ENCODE data around the gene PRRX2. TPM values are rescaled to one million over a fixed set of nuclear protein-coding genes. Genes with fewer than 3 reads are reported as not detected.

PRRX2 gene
- polyA plus RNA-seq, 3 donors: 0.86 to 1.5 (median 1.3) TPM

- no peak for DNase-seq
Measured at GRCh38 chr9:129676975-129677374, 11.5 kb downstream of the PRRX2 start.

GRCh38 chr9:129677456-129677855 is 12.0 kb downstream of the PRRX2 start:
- no peak for DNase-seq

- no peak for DNase-seq
Measured at GRCh38 chr9:129678844-129679243, 13.4 kb downstream of the PRRX2 start.

- no peak for DNase-seq
Measured at GRCh38 chr9:129679537-129679936, 14.1 kb downstream of the PRRX2 start.

- DNase-seq: no peak
Measured at GRCh38 chr9:129681924-129682323, 16.5 kb downstream of the PRRX2 start.

GRCh38 chr9:129682381-129682780 is 16.9 kb downstream of the PRRX2 start:
- DNase-seq: no peak

GRCh38 chr9:129685220-129685932 is 19.9 kb downstream of the PRRX2 start:
- DNase-seq: no peak

- DNase-seq: no peak
Measured at GRCh38 chr9:129685933-129686259, 20.4 kb downstream of the PRRX2 start.

- DNase-seq: no peak
Measured at GRCh38 chr9:129686736-129687135, 21.3 kb downstream of the PRRX2 start.

GRCh38 chr9:129687391-129687790 is 21.9 kb downstream of the PRRX2 start:
- DNase-seq: no peak

- no peak for DNase-seq
Measured at GRCh38 chr9:129688285-129689043, 23.0 kb downstream of the PRRX2 start.

- DNase-seq: no peak
Measured at GRCh38 chr9:129692534-129692933, 27.1 kb downstream of the PRRX2 start.

- no peak for DNase-seq
Measured at GRCh38 chr9:129693741-129694140, 28.3 kb downstream of the PRRX2 start.

- no peak for DNase-seq
Measured at GRCh38 chr9:129694243-129694646, 28.8 kb downstream of the PRRX2 start.

- no peak for DNase-seq
Measured at GRCh38 chr9:129695870-129696269, 30.4 kb downstream of the PRRX2 start.

- no peak for DNase-seq
Measured at GRCh38 chr9:129696944-129697655, 31.7 kb downstream of the PRRX2 start.

GRCh38 chr9:129697656-129698253 is 32.3 kb downstream of the PRRX2 start:
- DNase-seq: no peak

GRCh38 chr9:129698254-129698757 is 32.9 kb downstream of the PRRX2 start:
- DNase-seq: no peak

- DNase-seq: no peak
Measured at GRCh38 chr9:129701054-129701453, 35.6 kb downstream of the PRRX2 start.

GRCh38 chr9:129701549-129701948 is 36.1 kb downstream of the PRRX2 start:
- no peak for DNase-seq

- no peak for DNase-seq
Measured at GRCh38 chr9:129702589-129703520, 37.4 kb downstream of the PRRX2 start.

Data from renal pelvis (tissue), 4 donors.